ENCODE measurements around the gene PTPRD. TPM values are rescaled to one million over a fixed set of nuclear protein-coding genes. Genes with fewer than 3 reads are reported as not detected.

PTPRD gene
- total RNA-seq, 1 experiment from 2014 or later = 32.5 TPM

DNA sequence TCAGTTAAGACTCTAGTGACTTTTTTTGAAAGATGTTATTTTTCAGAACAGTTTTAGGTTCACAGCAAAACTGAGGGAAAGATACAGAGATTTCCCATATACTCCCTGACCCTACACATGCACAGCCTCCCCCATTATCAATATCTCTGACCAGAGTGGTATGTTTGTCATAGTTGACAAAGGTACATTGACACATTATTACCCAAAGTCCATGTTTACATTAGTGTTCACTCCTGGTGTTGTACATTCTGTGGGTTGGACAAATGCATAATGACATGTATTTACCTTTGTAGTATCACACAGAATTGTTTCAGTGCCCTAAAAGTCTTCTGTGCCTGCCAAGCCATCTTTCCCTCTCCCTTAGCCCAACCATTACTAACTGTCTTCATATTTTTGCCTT is 2342.6 kb downstream of the PTPRD start:
- no peak overlapping the region for H3T11ph ChIP-seq (ENCODE audit: low read length)
- no peak overlapping the region for H2BK20ac ChIP-seq (ENCODE audit: low read depth, low read length, poor library complexity, severe bottlenecking)
- no peak overlapping the region for H2AK5ac ChIP-seq (ENCODE audit: insufficient read length, low read length)
- no peak overlapping the region for H3K4me2 ChIP-seq (ENCODE audit: insufficient read depth, insufficient read length, low read length)
- H3K23me2 ChIP-seq (ENCODE audit: insufficient read length, low read depth, low read length, poor library complexity, severe bottlenecking) = no peaks in the 10 kb centered on the region
- no peak overlapping the region for H3K23ac ChIP-seq (ENCODE audit: insufficient read length, low read depth, low read length)
- no peak overlapping the region for H4K5ac ChIP-seq (ENCODE audit: insufficient read length, low read depth, low read length)
- Mint-ChIP-seq H3K9me3 (peaks cover 7 to 8% of the 10 kb centered on the region in 2 experiments; a peak in 4 of 5 replicates), H3K4me3 (no peak overlapping the region), H3K27ac (no peak overlapping the region), H3K27me3 (ENCODE audit: low read depth) (no peaks in the 10 kb centered on the region), H3K36me3 (ENCODE audit: insufficient read depth in 1 of 3, low read depth in 3 of 3) (peaks cover 3 to 8% (median 7%) of the 10 kb centered on the region in 3 experiments; a peak in 6 of 7 replicates), H3K4me1 (peaks cover 3 to 6% of the 10 kb centered on the region in 2 experiments; a peak in 2 of 4 replicates)
- H2BK12ac ChIP-seq (ENCODE audit: insufficient read length, low read depth, low read length) = no peak overlapping the region
- no peaks in the 10 kb centered on the region for H3K79me2 ChIP-seq (ENCODE audit: insufficient read depth, low read length)
- no peaks in the 10 kb centered on the region for H3K27me3 ChIP-seq (ENCODE audit: insufficient read depth, low read length)
- no peaks in the 10 kb centered on the region for H4K20me1 ChIP-seq (ENCODE audit: control insufficient read depth, insufficient read depth, insufficient read length)
- no peaks in the 10 kb centered on the region; the same call in 1 of the 2 replicates for H3K4me1 ChIP-seq (ENCODE audit: insufficient read depth, low read length)
- H2BK15ac ChIP-seq (ENCODE audit: low read depth, low read length) = no peak overlapping the region
- H3K9ac ChIP-seq (ENCODE audit: extremely low read depth, insufficient read length, low read length) = no peak overlapping the region
- H3K56ac ChIP-seq (ENCODE audit: insufficient read length, low read depth, low read length) = no peak overlapping the region
- TF ChIP-seq, protein P1, sequence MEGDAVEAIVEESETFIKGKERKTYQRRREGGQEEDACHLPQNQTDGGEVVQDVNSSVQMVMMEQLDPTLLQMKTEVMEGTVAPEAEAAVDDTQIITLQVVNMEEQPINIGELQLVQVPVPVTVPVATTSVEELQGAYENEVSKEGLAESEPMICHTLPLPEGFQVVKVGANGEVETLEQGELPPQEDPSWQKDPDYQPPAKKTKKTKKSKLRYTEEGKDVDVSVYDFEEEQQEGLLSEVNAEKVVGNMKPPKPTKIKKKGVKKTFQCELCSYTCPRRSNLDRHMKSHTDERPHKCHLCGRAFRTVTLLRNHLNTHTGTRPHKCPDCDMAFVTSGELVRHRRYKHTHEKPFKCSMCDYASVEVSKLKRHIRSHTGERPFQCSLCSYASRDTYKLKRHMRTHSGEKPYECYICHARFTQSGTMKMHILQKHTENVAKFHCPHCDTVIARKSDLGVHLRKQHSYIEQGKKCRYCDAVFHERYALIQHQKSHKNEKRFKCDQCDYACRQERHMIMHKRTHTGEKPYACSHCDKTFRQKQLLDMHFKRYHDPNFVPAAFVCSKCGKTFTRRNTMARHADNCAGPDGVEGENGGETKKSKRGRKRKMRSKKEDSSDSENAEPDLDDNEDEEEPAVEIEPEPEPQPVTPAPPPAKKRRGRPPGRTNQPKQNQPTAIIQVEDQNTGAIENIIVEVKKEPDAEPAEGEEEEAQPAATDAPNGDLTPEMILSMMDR (conservative IDR thresholded peaks at IDR 0.05) = no peak
- H3K27ac ChIP-seq (ENCODE audit: insufficient read length, low read depth, low read length) = no peak overlapping the region
- H3K79me1 ChIP-seq (ENCODE audit: insufficient read depth, low read depth, low read length, poor library complexity, severe bottlenecking) = no peaks in the 10 kb centered on the region
- no peak overlapping the region for H4K8ac ChIP-seq (replicated peaks; ENCODE audit: insufficient read length, low read depth, low read length)
- no peak for DNase-seq
- H2BK5ac ChIP-seq (ENCODE audit: insufficient read length, low read length) = no peak overlapping the region
- H3K14ac ChIP-seq (ENCODE audit: insufficient read depth, low read length) = no peak overlapping the region
- no peak overlapping the region for H3K4ac ChIP-seq (ENCODE audit: low read depth, low read length)
- H2AFZ ChIP-seq (ENCODE audit: low read length) = no peak overlapping the region
- H3K9me3 ChIP-seq (ENCODE audit: control insufficient read depth, low read depth, low read length) = no peaks in the 10 kb centered on the region
- no peak overlapping the region for H2BK120ac ChIP-seq (ENCODE audit: low read depth, low read length, poor library complexity, severe bottlenecking)
- H3K18ac ChIP-seq (ENCODE audit: insufficient read length, low read depth, low read length) = no peak overlapping the region
- no peak overlapping the region for H4K91ac ChIP-seq (ENCODE audit: insufficient read length, low read depth, low read length)

Data from H9 (cell line).